ENCODE data around the gene ST7.
A peak's percentile ranks its signal among the peaks of the same experiment; 100 is the strongest.

ST7 gene

GRCh38 chr7:117190746-117191435 is 237.6 kb downstream of the ST7 start:
- DNase-seq (ENCODE audit: low read depth, low spot score), result no peak

- no peak for DNase-seq (ENCODE audit: low read depth, low spot score)
These were observed 238.8 kb downstream of the ST7 start for GRCh38 chr7:117192108-117192507.

GRCh38 chr7:117193564-117193963 is 240.3 kb downstream of the ST7 start:
- DNase-seq (ENCODE audit: low read depth, low spot score), result no peak

- no peak for DNase-seq (ENCODE audit: low read depth, low spot score)
These were observed 241.1 kb downstream of the ST7 start for GRCh38 chr7:117194445-117194844.

- DNase-seq (ENCODE audit: low read depth, low spot score), result no peak
These were observed 242.2 kb downstream of the ST7 start for GRCh38 chr7:117195361-117196029.

GRCh38 chr7:117200132-117200531 is 246.8 kb downstream of the ST7 start:
- DNase-seq (ENCODE audit: low read depth, low spot score), result no peak

- DNase-seq (ENCODE audit: low read depth, low spot score), result no peak
These were observed 247.6 kb downstream of the ST7 start for GRCh38 chr7:117200786-117201458.

GRCh38 chr7:117202511-117202910 is 249.2 kb downstream of the ST7 start:
- DNase-seq (ENCODE audit: low read depth, low spot score), result no peak

- no peak for DNase-seq (ENCODE audit: low read depth, low spot score)
These were observed 249.9 kb downstream of the ST7 start for GRCh38 chr7:117203205-117203604.

- DNase-seq (ENCODE audit: low read depth, low spot score), result no peak
These were observed 252.6 kb downstream of the ST7 start for GRCh38 chr7:117205873-117206272.

- no peak for DNase-seq (ENCODE audit: low read depth, low spot score)
These were observed 255.0 kb downstream of the ST7 start for GRCh38 chr7:117208257-117208656.

- DNase-seq (ENCODE audit: low read depth, low spot score), result no peak
These were observed 257.1 kb downstream of the ST7 start for GRCh38 chr7:117210397-117210796.

GRCh38 chr7:117210908-117211307 is 257.6 kb downstream of the ST7 start:
- DNase-seq (ENCODE audit: low read depth, low spot score), result no peak

- no peak for DNase-seq (ENCODE audit: low read depth, low spot score)
These were observed 258.3 kb downstream of the ST7 start for GRCh38 chr7:117211614-117212013.

GRCh38 chr7:117212969-117213877 is 259.9 kb downstream of the ST7 start:
- peak; percentile 39 for DNase-seq (ENCODE audit: low read depth, low spot score)

- DNase-seq (ENCODE audit: low read depth, low spot score), result no peak
These were observed 262.7 kb downstream of the ST7 start for GRCh38 chr7:117216010-117216409.

GRCh38 chr7:117216436-117217069 is 263.3 kb downstream of the ST7 start:
- DNase-seq (ENCODE audit: low read depth, low spot score), result no peak

- no peak for DNase-seq (ENCODE audit: low read depth, low spot score)
These were observed 264.1 kb downstream of the ST7 start for GRCh38 chr7:117217106-117218035.

- no peak for DNase-seq (ENCODE audit: low read depth, low spot score)
These were observed 265.4 kb downstream of the ST7 start for GRCh38 chr7:117218700-117219099.

- no peak for DNase-seq (ENCODE audit: low read depth, low spot score)
These were observed 266.2 kb downstream of the ST7 start for GRCh38 chr7:117219485-117219884.
